Caco-2 (cell line): ENCODE data around the gene ZNF609. TPM values are rescaled to one million over a fixed set of nuclear protein-coding genes. Genes with fewer than 3 reads are reported as not detected.

Experiments used
- BruUV-seq: library from RNA; stranded (reverse); fragments of 400-500 nt; replicated peaks from 2 replicates; lab custom pipeline; 2021; lab: Mats Ljungman, UMichigan
- CTCF ChIA-PET: fragments of 300-600 bp; sonication (Branson Sonifier 250); formaldehyde crosslinking; loops from one replicate; lab custom pipeline; 2022; ENCODE audit warnings: antibody characterized with exemption; lab: Charles Lee
- POLR2A ChIA-PET: fragments of 300-600 bp; sonication (Branson Sonifier 250); formaldehyde crosslinking; loops from one replicate; lab custom pipeline; 2022; ENCODE audit warnings: antibody characterized with exemption; lab: Charles Lee
- DNase-seq, 2 experiments: peaks; one replicate each; pipeline versions ENCODE4 v3.0.0 to v3.0.0-alpha.2; 2020 to 2022
- H3K27me3 ChIP-seq: replicated peaks from 2 replicates; pipeline ENCODE4 v1.6.0; 2011; ENCODE audit warnings: low read length; ENCODE audit not compliant: control insufficient read depth, insufficient read depth
- H3K36me3 ChIP-seq: 2 replicates; pipeline ENCODE4 v1.5.1; 2011; ENCODE audit warnings: low read length; ENCODE audit not compliant: control insufficient read depth, insufficient read depth
- H3K4me1 ChIP-seq: fragments of 250-450 bp; sonication (Bioruptor Pico); 2 replicates; pipeline ENCODE4 v1.5.1; 2020; ENCODE audit warnings: mild to moderate bottlenecking
- H3K4me3 ChIP-seq: 2 replicates; pipeline ENCODE4 v1.5.1; 2011; ENCODE audit warnings: low read depth, mild to moderate bottlenecking, control low read depth, low read length
- H3K9me3 ChIP-seq: fragments of 250-450 bp; sonication (Bioruptor Pico); 2 replicates; pipeline ENCODE4 v1.5.1; 2020; ENCODE audit warnings: mild to moderate bottlenecking, moderate library complexity
- H3K27ac Mint-ChIP-seq: one replicate; pipeline ENCODE4 v1.8.0; 2022; ENCODE audit warnings: mixed read lengths; ENCODE audit not compliant: unreplicated experiment
- H3K27me3 Mint-ChIP-seq: one replicate; pipeline ENCODE4 v1.8.0; 2022; ENCODE audit warnings: mixed read lengths; ENCODE audit not compliant: insufficient read depth, unreplicated experiment
- H3K36me3 Mint-ChIP-seq: one replicate; pipeline ENCODE4 v1.8.0; 2022; ENCODE audit warnings: mild to moderate bottlenecking, mixed read lengths; ENCODE audit not compliant: insufficient read depth, unreplicated experiment
- H3K4me1 Mint-ChIP-seq: one replicate; pipeline ENCODE4 v1.8.0; 2022; ENCODE audit warnings: low read depth, mixed read lengths; ENCODE audit not compliant: unreplicated experiment
- H3K4me3 Mint-ChIP-seq: one replicate; pipeline ENCODE4 v1.8.0; 2022; ENCODE audit warnings: mild to moderate bottlenecking, moderate library complexity, mixed read lengths; ENCODE audit not compliant: unreplicated experiment
- H3K9me3 Mint-ChIP-seq: one replicate; pipeline ENCODE4 v1.8.0; 2022; ENCODE audit warnings: mixed read lengths; ENCODE audit not compliant: unreplicated experiment
- intact Hi-C: fragments of 100-400 bp; cut with micrococcal nuclease; formaldehyde crosslinking; loops from one replicate; pipeline ENCODE4 v1.10.0; 2022; ENCODE audit not compliant: unreplicated experiment
- total RNA-seq: library from RNA; stranded (reverse); gene quantifications from 2 replicates; pipeline ENCODE4 v1.2.3, GENCODE V29; 2022
- TF ChIP-seq, protein P1 (sequence below), 2 experiments: fragments of 200-600 bp in 1 of 2; IDR thresholded peaks; 1 replicate in 1 of 2; 2 replicates in 1 of 2; pipeline versions ENCODE4 v1.5.1 to v1.8.0; 2011 to 2022; ENCODE audit warnings: antibody characterized with exemption in 1 of 2, control low read depth in 1 of 2, inconsistent platforms in 1 of 2, low read depth in 1 of 2, low read length in 1 of 2, mild to moderate bottlenecking in 1 of 2, moderate library complexity in 1 of 2; ENCODE audit not compliant: insufficient read depth in 1 of 2, severe bottlenecking in 1 of 2, unreplicated experiment in 1 of 2

The ZNF609 gene
- total RNA-seq, 1 experiment from 2014 or later, result 30.1 TPM

DNA sequence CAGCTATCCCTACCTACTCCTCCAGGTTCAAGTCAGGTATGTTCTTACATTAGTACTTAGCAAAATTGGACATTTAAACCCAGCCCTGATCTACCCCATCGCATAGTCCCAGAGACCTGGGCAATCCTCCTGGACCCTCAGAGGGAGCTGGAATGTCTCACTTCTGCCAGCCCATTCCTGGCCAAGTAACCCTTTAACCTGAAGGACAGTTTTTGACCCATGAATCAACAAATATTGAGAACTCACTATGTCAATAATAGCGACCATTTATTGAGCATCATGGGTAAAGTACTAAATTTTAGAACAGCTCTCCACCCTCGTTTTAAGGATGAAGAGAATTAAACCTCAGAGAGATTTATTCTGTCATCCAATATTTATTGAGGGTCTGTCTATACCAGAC lies 244.6 kb downstream of the ZNF609 start:
- H3K4me1 ChIP-seq, result peaks cover 8% of the 10 kb centered on the region
- H3K27ac Mint-ChIP-seq, result no peak overlapping the region
- no peaks in the 10 kb centered on the region; the same call in 1 of the 2 replicates for H3K36me3 ChIP-seq
- POLR2A ChIA-PET, result interaction anchor here (0.7 kb wide), 2 partner anchors 19 to 255 kb away, joined by 3 to 5 read pairs; no protein-coding TSS in a partner anchor
- no TSS peak for BruUV-seq
- peaks cover 12% of the 10 kb centered on the region for H3K36me3 Mint-ChIP-seq
- TF ChIP-seq, protein P1, sequence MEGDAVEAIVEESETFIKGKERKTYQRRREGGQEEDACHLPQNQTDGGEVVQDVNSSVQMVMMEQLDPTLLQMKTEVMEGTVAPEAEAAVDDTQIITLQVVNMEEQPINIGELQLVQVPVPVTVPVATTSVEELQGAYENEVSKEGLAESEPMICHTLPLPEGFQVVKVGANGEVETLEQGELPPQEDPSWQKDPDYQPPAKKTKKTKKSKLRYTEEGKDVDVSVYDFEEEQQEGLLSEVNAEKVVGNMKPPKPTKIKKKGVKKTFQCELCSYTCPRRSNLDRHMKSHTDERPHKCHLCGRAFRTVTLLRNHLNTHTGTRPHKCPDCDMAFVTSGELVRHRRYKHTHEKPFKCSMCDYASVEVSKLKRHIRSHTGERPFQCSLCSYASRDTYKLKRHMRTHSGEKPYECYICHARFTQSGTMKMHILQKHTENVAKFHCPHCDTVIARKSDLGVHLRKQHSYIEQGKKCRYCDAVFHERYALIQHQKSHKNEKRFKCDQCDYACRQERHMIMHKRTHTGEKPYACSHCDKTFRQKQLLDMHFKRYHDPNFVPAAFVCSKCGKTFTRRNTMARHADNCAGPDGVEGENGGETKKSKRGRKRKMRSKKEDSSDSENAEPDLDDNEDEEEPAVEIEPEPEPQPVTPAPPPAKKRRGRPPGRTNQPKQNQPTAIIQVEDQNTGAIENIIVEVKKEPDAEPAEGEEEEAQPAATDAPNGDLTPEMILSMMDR (IDR thresholded peaks at IDR 0.05; ENCODE audit: insufficient read depth in 1 of 2, low read depth in 1 of 2, low read length in 1 of 2, severe bottlenecking in 1 of 2, unreplicated experiment in 1 of 2), result no peak
- no peaks in the 10 kb centered on the region for H3K27me3 ChIP-seq
- intact Hi-C loops, result no loop called here
- H3K27me3 Mint-ChIP-seq, result no peaks in the 10 kb centered on the region
- no peak overlapping the region for H3K4me3 Mint-ChIP-seq
- DNase-seq, result no peak
- H3K4me3 ChIP-seq, result no peak overlapping the region
- CTCF ChIA-PET, result interaction anchor here (0.6 kb wide), 1 partner anchor 620 kb away, joined by 3 read pairs; no protein-coding TSS in a partner anchor
- no peaks in the 10 kb centered on the region for H3K9me3 Mint-ChIP-seq
- no peaks in the 10 kb centered on the region for H3K9me3 ChIP-seq
- peaks cover 27% of the 10 kb centered on the region for H3K4me1 Mint-ChIP-seq

DNA sequence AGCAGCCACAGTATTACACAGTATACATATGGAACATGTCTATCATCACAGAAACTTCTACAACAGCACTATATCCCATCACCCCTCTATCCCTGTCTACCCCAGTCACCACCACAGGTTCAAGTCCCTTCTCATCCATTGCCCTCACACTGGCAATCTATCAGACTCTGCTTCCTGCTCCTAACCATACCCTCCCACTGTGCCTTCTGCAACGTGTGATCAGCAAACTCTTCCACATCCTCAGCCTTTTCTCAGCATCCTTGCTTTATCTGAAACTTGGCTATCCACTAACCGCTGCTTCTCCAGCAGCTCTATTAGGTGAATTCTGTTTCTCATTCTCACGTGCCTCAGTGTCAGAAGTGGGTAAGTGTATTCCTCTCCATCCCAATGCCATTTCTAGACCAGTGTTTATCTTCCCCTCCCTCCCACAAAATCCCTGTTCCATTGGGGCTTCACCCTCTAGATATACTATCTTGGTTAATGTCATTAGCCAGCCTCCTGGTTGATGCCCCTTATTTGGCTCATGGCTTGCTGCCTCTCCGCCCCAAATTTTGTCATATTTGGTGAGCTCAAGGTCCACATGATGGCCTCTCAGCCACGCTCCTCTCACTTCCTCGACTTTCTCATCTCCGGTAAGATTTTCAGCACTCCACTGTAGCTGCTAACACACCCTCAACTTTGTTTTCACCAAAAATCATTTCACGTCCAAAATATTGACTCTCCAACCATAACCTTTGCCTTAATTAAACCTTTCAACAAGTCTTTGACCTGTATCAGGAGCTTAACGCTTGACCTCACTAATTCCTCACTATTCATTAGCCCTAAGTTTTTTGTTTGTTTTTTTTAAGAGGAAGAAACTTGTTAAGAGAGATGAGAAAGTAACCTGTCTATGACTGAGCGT lies 245.9 kb downstream of the ZNF609 start:
- BruUV-seq, result no TSS peak
- no peaks in the 10 kb centered on the region for H3K9me3 ChIP-seq
- peaks cover 4% of the 10 kb centered on the region for H3K36me3 Mint-ChIP-seq
- no peaks in the 10 kb centered on the region for H3K36me3 ChIP-seq
- peaks cover 6% of the 10 kb centered on the region for H3K4me1 ChIP-seq
- DNase-seq, result no peak
- no peaks in the 10 kb centered on the region for H3K27me3 Mint-ChIP-seq
- no peaks in the 10 kb centered on the region for H3K27me3 ChIP-seq
- H3K4me3 Mint-ChIP-seq, result no peak overlapping the region
- intact Hi-C loops, result no loop called here
- TF ChIP-seq, protein P1 (IDR thresholded peaks at IDR 0.05; ENCODE audit: insufficient read depth in 1 of 2, low read depth in 1 of 2, low read length in 1 of 2, severe bottlenecking in 1 of 2, unreplicated experiment in 1 of 2), result no peak
- H3K9me3 Mint-ChIP-seq, result no peaks in the 10 kb centered on the region
- CTCF ChIA-PET, result no interaction called here
- POLR2A ChIA-PET, result no interaction called here
- no peak overlapping the region for H3K27ac Mint-ChIP-seq
- H3K4me3 ChIP-seq, result no peak overlapping the region
- H3K4me1 Mint-ChIP-seq, result peaks cover 17% of the 10 kb centered on the region

DNA sequence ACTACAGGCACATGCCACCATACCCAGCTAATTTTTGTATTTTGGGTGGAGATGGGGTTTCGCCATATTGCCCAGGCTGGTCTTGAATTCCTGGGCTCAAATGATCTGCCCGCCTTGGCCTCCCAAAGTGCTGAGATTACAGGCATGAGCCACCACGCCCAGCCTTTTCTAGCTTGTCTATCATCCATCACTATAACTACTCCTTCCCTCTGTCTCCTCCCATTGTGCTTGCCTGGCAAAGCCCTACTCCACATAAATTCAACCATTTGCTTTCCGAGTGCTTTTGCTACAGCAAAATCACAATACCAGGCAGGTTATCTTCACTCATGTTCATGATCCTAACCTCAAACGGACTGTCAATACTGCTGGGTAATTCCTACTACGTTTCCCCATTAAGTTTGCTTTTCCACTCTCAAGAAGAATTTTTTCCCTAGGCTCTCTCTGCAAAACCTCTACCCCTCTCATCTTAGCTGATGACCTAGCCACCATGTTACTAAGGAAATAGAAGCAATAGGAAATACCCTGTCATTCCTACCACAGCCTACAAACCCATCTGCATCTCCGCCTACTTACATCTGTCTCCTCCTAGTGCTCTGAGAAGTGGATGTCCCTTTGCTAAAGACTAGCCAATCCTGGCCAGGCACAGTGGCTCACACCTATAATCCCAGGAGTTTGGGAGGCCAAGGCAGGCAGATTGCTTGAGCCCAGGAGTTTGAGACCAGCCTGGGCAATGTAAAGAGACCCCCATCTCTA lies 250.5 kb downstream of the ZNF609 start:
- Histone ChIP-seq H3K27me3 (no peaks in the 10 kb centered on the region), H3K36me3 (no peaks in the 10 kb centered on the region), H3K4me3 (no peak overlapping the region), H3K4me1 (no peaks in the 10 kb centered on the region), H3K9me3 (no peaks in the 10 kb centered on the region)
- BruUV-seq, result no TSS peak
- POLR2A ChIA-PET, result no interaction called here
- no peak for DNase-seq
- intact Hi-C loops, result no loop called here
- H3K4me3 Mint-ChIP-seq, result no peak overlapping the region
- H3K9me3 Mint-ChIP-seq, result no peaks in the 10 kb centered on the region
- H3K27me3 Mint-ChIP-seq, result no peaks in the 10 kb centered on the region
- no peaks in the 10 kb centered on the region for H3K4me1 Mint-ChIP-seq
- H3K36me3 Mint-ChIP-seq, result no peaks in the 10 kb centered on the region
- TF ChIP-seq, protein P1 (IDR thresholded peaks at IDR 0.05; ENCODE audit: insufficient read depth in 1 of 2, low read depth in 1 of 2, low read length in 1 of 2, severe bottlenecking in 1 of 2, unreplicated experiment in 1 of 2), result no peak
- no peak overlapping the region for H3K27ac Mint-ChIP-seq
- CTCF ChIA-PET, result interaction anchor here (0.6 kb wide), 1 partner anchor 15 kb away, joined by 4 read pairs; no protein-coding TSS in a partner anchor
